Testis (tissue), 2 donors: ENCODE results near the gene CDK11A.

ENCODE experiments used
- POLR2A ChIP-seq: fragments of 450-650 bp; IDR thresholded peaks from one replicate; pipeline ENCODE4 v1.6.1; 2017; ENCODE audit warnings: antibody characterized with exemption, mild to moderate bottlenecking, moderate library complexity
- TF ChIP-seq, protein P1 (sequence below), 3 experiments: fragments of 450-650 bp in 2 of 3; fragments of 200-600 bp in 1 of 3; sonication (generic) in 1 of 3; IDR thresholded peaks; one replicate each; pipeline ENCODE4 v1.5.1; 2016 to 2019; ENCODE audit warnings: antibody characterized with exemption in 3 of 3, mild to moderate bottlenecking in 2 of 3, moderate library complexity in 1 of 3

DNA sequence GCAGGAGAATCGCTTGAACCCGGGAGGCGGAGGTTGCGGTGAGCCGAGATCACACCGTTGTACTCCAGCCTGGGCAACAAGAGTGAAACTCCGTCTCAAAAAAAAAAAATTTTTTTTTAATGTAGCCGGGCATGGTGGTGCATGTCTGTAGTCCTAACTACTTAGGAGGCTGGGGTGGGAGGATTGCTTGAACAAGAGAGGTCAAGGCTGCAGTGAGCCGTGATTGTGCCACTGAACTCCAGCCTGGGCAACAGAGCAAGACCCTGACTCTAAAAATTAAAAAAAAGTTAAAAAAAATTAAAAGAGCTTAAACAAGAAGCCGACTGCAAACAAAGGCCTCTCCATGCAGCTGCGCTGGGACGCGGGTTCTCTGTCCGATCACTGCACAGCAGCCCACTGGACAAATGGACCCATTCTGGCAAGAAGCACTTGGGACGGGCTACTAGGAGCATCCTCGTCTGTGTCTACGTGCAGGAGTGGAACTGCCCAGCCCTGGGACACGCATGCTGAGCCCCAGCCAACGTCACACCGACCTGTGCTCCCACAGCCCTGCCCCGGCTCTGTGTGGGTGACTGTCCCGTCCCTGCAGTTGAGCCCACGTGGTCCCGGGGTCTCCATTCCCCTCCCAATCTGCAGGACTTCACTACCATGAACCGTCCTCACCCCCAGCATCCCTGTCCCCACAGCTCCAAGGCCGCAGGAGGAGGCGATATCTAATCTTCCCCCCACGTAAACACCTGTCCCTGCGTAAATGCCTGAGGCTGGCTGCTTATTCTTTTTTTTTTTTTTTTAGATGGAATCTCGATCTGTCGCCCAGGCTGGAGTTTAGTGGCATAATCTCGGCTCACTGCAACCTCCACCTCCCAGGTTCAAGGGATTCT lies 43.9 kb downstream of the CDK11A start:
- TF ChIP-seq, protein P1, sequence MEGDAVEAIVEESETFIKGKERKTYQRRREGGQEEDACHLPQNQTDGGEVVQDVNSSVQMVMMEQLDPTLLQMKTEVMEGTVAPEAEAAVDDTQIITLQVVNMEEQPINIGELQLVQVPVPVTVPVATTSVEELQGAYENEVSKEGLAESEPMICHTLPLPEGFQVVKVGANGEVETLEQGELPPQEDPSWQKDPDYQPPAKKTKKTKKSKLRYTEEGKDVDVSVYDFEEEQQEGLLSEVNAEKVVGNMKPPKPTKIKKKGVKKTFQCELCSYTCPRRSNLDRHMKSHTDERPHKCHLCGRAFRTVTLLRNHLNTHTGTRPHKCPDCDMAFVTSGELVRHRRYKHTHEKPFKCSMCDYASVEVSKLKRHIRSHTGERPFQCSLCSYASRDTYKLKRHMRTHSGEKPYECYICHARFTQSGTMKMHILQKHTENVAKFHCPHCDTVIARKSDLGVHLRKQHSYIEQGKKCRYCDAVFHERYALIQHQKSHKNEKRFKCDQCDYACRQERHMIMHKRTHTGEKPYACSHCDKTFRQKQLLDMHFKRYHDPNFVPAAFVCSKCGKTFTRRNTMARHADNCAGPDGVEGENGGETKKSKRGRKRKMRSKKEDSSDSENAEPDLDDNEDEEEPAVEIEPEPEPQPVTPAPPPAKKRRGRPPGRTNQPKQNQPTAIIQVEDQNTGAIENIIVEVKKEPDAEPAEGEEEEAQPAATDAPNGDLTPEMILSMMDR (IDR thresholded peaks at IDR 0.05) = no peak
- no peak for TF ChIP-seq POLR2A
